NCI-H1694 (cell line): ENCODE measurements around the gene METTL21A.
"Not testable (repeated sequence)": the region's sequence is repeated elsewhere in the genome, so short reads cannot be mapped to it uniquely, and the experiment has no call there.

Experiments used
- DNase-seq: peaks from one replicate; lab custom pipeline; 2025; lab: John Stamatoyannopoulos, UW

The METTL21A gene

GRCh38 chr2:207625014-207625907, at the start of gene METTL21A:
Gene METTL21A, minus strand, starts transcription at chr2:207625394. Its CDS starts 1,019 bp downstream, at chr2:207624375.
- DNase-seq = peak; percentile 73

GRCh38 chr2:207674826-207675225, 49.6 kb upstream of the METTL21A start:
- DNase-seq = no peak

GRCh38 chr2:207674266-207674774, 49.1 kb upstream of the METTL21A start:
- no peak for DNase-seq

GRCh38 chr2:207673431-207673830, 48.2 kb upstream of the METTL21A start:
- DNase-seq = no peak

DNA sequence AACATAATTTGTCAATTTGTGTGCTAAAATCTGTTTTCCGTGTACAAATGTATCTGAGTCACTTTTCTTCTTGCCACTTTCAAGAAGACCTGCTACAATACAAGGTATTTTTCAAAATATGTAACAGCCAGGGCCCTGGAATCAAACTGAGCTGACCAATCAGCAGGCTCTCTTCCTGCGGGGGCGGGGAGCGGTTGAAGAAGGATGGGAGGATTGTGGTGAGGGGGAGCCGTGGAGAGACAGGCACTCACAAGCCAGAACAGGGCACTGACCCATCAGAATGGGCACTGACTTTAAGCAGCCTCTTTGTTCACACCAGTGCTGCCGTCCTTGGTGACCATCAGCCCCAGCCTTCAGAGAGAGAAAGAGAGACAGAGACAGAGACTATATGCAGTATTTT, 45.7 kb upstream of the METTL21A start:
- no peak for DNase-seq

DNA sequence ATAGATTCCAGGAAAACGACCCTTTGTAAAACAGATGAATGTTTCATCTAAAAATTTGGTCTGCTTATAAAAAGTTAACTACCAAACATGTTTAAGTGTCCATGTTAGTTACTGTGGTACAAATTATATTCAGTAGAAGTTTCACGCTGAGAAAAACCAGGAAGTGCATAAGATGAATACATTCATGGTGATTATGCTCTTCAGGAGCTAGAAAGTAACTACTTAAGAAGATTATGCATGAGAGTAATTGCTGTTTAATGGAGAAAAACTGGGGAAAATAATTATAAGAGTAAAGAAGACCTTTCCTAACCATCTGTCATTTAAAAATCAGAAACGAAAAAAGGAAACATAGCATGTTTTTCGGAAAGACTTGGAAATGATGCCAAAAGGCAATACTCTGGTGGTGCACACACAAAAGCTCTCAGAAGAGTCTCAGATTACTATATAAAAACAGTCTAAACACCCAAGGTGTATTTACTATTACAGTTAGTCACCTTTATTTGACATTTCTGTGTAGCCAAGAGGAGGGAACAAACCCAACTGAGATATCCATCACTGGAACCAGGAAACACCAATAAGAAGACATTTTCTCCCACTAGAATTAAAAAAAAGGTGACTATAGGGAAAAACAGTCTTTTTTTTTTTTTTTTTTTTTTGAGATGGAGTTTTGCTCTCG, 38.8 kb upstream of the METTL21A start:
- no peak for DNase-seq

- DNase-seq = no peak
Measured at GRCh38 chr2:207662203-207662602, 37.0 kb upstream of the METTL21A start.

DNA sequence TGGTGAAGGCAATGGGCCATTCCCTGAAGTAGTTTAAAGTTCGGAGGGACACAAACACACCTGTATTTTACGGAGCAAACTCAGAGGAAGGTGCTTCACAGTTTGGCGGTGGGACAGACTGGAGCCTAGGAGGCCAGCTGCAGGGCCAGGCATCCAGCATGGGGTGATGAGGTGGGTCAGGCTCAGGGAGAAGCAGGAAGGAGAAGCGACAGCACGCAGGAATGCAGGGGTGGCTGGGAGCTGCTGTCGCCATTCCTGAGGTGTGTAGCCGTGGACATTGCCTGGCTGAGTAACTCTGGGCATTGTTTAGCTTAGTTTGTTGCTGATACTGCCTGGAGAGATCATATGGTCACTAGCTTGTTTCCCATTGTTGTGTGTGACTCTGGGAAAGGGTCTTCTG, 35.8 kb upstream of the METTL21A start:
- DNase-seq = no peak

- DNase-seq = no peak
Measured at GRCh38 chr2:207658156-207658555, 33.0 kb upstream of the METTL21A start.

DNA sequence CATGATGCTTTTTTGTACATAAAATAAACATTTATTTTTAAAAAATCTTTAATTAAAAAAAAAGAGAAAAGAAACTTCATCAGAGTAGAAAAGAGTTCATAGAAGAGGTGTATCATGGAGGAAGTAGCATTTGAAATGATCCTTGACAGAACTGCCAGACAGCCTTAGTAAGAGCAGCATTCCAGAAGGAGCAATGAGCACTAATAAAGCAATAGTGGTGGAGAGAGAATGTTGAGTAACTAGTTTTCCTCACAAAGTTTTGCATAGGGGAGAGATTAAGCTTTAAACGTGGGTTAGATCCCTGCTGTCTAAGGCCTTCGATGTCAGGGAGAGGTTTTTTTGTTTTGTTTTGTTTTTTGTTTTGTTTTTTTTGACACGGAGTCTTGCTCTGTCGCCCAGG, 29.8 kb upstream of the METTL21A start:
- no peak for DNase-seq

DNA sequence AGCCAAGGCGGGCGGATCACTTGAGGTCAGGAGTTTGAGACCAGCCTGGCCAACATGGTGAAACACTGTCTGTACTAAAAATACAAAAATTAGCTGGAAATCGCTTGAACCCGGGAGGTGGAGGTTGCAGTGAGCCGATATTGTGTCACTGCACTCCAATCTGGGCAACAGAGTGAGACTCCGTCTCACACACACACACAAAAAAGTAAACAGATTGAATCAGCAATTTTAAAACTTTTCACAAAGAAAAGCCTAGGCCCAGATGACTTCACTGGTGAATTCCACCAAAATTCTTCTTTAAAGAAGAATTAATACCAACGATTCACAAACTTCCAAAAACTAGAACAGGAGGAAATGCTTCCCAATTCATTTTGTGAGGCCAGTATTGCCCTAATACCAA, 21.4 kb upstream of the METTL21A start:
- not testable (repeated sequence) for DNase-seq

GRCh38 chr2:207643892-207644291, 18.7 kb upstream of the METTL21A start:
- no peak for DNase-seq

DNA sequence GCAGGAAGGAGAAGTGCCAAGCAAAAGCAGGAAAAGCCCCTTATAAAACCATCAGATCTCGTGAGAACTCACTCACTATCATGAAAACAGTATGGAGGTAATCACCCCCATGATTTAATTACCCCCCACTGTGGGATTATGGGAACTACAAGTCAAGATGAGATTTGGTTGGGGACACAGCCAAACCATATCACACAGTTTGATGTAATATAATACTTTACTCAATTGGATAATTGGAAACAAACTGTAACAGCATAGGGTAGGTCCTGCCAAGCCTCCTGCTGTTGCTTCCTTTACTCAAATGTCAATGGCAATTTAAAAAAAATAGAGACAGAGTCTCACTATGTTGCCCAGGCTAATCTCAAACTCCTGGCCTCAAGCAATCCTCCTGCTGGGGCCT, 15.5 kb upstream of the METTL21A start:
- DNase-seq = no peak

- no peak for DNase-seq
Measured at GRCh38 chr2:207640160-207640559, 15.0 kb upstream of the METTL21A start.

- DNase-seq = not testable (repeated sequence)
Measured at GRCh38 chr2:207639288-207639687, 14.1 kb upstream of the METTL21A start.

- DNase-seq = no peak
Measured at GRCh38 chr2:207635468-207636200, 10.4 kb upstream of the METTL21A start.

DNA sequence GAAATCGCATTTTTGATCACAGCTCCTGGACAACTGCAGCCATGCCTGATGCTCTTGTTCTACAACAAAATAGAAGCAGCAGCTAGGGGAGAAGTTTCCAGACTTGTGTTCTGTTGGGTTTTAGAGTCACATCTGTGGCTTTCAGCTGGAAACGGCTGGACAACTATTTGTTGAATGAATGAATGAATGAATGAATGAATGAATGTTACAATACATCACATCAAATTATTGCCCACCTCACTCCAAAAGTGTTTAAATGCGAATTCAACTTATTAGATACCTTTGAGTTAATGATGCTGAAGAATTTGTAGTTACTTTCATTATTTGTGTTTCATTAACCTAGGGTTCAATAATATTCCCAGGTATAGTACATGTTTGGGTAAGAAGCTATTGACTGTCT, 8.5 kb upstream of the METTL21A start:
- DNase-seq = no peak

GRCh38 chr2:207632575-207633493, 7.6 kb upstream of the METTL21A start:
- no peak for DNase-seq

DNA sequence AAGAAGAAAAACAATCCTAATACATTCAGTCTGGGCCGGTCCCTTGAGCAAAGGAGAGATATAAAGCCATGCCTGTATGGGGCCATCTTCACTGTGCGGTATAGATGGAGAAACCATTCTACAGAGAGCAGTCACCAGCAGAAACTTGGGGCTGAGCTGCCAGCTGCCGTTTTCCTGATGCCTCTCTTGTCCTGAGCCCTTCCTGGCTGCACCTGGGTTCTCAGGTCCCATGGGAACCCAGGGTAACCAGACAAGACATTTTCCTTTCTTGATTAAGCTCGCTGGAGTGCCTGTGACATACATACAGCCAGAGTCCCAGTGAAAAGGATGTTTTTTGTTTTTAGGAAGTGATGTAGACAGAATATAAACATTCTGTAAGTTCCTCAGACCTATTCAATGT, 5.3 kb upstream of the METTL21A start:
- DNase-seq = no peak

- DNase-seq = no peak
Measured at GRCh38 chr2:207629553-207629952, 4.4 kb upstream of the METTL21A start.
